HG03520 (cell line): Measurements from ENCODE around the gene GABRB2.
A peak's percentile ranks its signal among the peaks of the same experiment; 100 is the strongest.
"Not testable (repeated sequence)": the region's sequence is repeated elsewhere in the genome, so short reads cannot be mapped to it uniquely, and the experiment has no call there.

Source experiments
- ATAC-seq: cut with Tn5 transposase; IDR thresholded peaks from one replicate; pipeline ENCODE4 v1.9.1; 2021; ENCODE audit warnings: mild to moderate bottlenecking, moderate library complexity; ENCODE audit not compliant: unreplicated experiment

Gene GABRB2

GRCh38 chr5:161305601-161306000, 240.9 kb downstream of the GABRB2 start:
- ATAC-seq = no peak

- ATAC-seq = no peak
These were observed 244.0 kb downstream of the GABRB2 start for GRCh38 chr5:161302559-161302958.

- no peak for ATAC-seq
These were observed 244.9 kb downstream of the GABRB2 start for GRCh38 chr5:161301586-161301985.

GRCh38 chr5:161299053-161299452, 247.5 kb downstream of the GABRB2 start:
- ATAC-seq = peak; percentile 98

- not testable (repeated sequence) for ATAC-seq
These were observed 249.1 kb downstream of the GABRB2 start for GRCh38 chr5:161297388-161297787.

GRCh38 chr5:161295721-161296250, 250.7 kb downstream of the GABRB2 start:
- no peak for ATAC-seq

GRCh38 chr5:161288071-161288470, 258.5 kb downstream of the GABRB2 start:
- no peak for ATAC-seq

GRCh38 chr5:161287436-161287835, 259.1 kb downstream of the GABRB2 start:
- no peak for ATAC-seq

- peak; percentile 87 for ATAC-seq
These were observed 260.4 kb downstream of the GABRB2 start for GRCh38 chr5:161286066-161286655.

- no peak for ATAC-seq
These were observed 262.1 kb downstream of the GABRB2 start for GRCh38 chr5:161284445-161284844.

- ATAC-seq = no peak
These were observed 263.2 kb downstream of the GABRB2 start for GRCh38 chr5:161283296-161283695.

- no peak for ATAC-seq
These were observed 267.5 kb downstream of the GABRB2 start for GRCh38 chr5:161278739-161279660.

GRCh38 chr5:161277011-161277410, 269.5 kb downstream of the GABRB2 start:
- no peak for ATAC-seq

GRCh38 chr5:161274951-161275350, 271.6 kb downstream of the GABRB2 start:
- no peak for ATAC-seq

GRCh38 chr5:161273410-161273809, 273.1 kb downstream of the GABRB2 start:
- no peak for ATAC-seq

- no peak for ATAC-seq
These were observed 274.7 kb downstream of the GABRB2 start for GRCh38 chr5:161271816-161272215.

GRCh38 chr5:161269125-161269524, 277.4 kb downstream of the GABRB2 start:
- no peak for ATAC-seq

- ATAC-seq = no peak
These were observed 279.6 kb downstream of the GABRB2 start for GRCh38 chr5:161266954-161267353.

GRCh38 chr5:161265006-161265405, 281.5 kb downstream of the GABRB2 start:
- no peak for ATAC-seq

GRCh38 chr5:161263191-161263590, 283.3 kb downstream of the GABRB2 start:
- ATAC-seq = no peak

GRCh38 chr5:161261668-161262323, 284.7 kb downstream of the GABRB2 start:
- ATAC-seq = no peak
